GM20000 (cell line): Measurements from ENCODE around the gene COL15A1.

Experiments
- DNase-seq: peaks from one replicate; pipeline ENCODE4 v3.0.0; 2012; ENCODE audit warnings: low spot score
- TF ChIP-seq, protein P1 (sequence below): IDR thresholded peaks from 2 replicates; pipeline ENCODE4 v1.5.1; 2012; ENCODE audit warnings: mild to moderate bottlenecking, control low read depth; ENCODE audit errors: extremely low read depth, missing control alignments

COL15A1 gene

DNA sequence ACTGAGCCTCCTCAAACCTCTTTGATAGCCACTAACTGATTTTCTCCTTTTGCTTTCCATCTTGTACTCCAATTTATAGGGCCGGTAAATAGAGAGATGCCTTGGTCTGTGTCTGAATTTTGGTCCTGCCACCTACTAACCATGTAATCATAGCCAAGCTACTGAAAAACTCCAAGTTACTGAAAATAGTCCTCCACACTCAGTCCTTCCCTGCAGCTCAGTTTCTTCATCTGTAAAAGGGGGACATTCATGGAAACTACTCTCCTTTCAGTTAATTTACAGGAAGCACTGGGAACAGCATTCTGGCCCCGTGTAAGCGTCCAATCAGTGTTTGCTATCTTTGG is 131.2 kb downstream of the COL15A1 start:
- no peak for DNase-seq
- TF ChIP-seq, protein P1, sequence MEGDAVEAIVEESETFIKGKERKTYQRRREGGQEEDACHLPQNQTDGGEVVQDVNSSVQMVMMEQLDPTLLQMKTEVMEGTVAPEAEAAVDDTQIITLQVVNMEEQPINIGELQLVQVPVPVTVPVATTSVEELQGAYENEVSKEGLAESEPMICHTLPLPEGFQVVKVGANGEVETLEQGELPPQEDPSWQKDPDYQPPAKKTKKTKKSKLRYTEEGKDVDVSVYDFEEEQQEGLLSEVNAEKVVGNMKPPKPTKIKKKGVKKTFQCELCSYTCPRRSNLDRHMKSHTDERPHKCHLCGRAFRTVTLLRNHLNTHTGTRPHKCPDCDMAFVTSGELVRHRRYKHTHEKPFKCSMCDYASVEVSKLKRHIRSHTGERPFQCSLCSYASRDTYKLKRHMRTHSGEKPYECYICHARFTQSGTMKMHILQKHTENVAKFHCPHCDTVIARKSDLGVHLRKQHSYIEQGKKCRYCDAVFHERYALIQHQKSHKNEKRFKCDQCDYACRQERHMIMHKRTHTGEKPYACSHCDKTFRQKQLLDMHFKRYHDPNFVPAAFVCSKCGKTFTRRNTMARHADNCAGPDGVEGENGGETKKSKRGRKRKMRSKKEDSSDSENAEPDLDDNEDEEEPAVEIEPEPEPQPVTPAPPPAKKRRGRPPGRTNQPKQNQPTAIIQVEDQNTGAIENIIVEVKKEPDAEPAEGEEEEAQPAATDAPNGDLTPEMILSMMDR: no peak

DNA sequence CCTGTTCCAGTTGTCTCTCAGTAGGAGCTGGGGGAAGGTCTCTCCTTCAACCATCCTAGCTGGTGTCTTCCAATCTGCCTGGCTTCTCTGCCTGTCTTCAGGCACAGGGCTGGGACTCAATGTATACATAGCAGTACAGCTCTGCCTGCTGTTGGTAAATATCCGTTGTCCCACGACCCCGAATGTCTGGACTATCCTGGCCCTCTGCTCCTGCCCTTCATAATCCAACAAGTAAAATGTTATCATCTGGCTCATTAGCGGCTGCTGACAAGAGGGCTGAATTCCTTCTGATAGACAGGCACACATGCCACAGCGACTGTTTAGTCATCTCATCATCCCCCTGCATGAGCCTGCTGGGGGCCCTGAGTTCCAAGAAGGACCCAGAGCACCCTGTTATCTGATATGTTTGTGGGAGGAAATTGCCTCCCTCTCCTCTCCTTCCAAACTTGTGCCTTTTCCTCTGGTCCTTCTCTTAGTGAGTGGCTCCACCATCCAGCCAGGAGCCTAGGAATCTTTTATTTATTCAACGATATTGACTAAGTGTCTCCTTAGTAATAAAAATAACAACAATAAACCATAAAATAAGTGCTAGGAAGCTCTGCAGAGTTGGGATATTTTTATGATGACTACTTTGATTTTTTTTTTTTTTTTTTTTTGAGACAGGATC is 131.7 kb downstream of the COL15A1 start:
- TF ChIP-seq, protein P1: no peak
- no peak for DNase-seq

DNA sequence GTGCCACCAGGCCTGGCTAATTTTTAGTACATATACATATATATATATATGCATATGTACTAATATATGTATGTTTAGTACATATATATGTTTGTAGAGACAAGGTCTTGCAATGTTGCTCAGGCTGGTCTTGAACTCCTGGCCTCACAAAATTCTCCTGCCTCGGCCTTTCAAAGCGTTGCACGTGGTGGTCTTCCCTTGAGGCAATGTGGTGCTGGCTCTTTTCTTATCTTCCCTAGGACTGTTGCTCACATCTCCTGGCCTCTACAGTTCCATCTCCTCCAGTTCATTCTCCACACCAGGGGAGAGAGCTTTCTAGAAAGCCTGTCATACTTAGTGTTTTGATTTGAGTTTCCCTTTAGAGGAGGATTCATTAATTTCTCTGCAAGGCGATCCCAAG is 132.3 kb downstream of the COL15A1 start:
- TF ChIP-seq, protein P1: no peak
- DNase-seq: no peak

DNA sequence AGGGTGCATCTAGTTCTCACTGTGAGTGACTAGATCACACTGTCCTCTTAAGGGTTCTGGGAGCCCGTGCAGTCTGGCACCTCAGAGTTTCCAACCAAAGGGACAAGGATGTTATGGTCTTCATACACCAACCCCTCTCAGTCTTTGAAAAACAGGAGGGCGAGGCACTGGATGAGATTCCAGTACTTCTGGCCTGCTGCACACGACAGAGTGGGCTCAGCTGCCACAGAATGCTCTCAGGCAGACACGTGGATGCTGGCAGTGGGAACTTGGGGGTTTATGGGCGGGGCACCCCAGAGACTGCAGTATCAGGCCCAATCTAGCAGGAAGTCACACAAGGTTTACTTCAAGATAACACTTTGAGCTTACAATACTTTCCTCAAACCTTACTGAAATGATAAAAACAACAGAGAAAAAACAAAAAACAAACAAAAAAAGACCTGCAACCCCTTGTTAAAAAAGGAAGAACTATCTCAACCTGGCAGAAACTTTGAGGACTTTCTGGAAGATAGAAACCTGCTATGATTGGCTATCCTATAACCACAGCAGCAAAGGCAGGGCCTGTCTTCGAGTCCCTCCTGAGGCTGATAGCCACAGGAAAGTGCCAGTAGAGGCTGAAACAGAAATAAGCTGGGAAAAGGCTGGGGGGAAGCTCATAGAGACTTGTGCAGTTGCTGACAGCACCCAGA is 132.9 kb downstream of the COL15A1 start:
- DNase-seq: no peak
- TF ChIP-seq, protein P1: no peak

DNA sequence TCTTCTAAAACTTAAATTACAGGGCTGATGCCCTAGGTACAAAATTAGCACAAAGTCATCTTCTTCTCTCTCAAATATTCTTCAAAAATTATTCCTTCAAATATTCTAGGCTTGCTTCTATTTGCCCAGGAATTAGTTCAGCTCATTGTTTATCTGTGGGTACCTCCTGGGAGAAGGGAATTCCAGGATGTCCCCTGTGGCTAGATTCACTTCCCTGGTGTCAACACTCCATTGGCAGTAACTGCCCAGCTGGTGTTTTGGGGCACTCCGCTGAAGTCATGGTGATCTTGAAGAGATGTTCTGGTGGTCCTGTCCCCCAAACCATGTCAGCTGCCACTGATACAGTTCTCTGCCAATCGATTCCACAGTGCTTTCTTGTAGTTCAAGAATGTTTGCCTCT is 135.0 kb downstream of the COL15A1 start:
- no peak for DNase-seq
- TF ChIP-seq, protein P1: no peak

DNA sequence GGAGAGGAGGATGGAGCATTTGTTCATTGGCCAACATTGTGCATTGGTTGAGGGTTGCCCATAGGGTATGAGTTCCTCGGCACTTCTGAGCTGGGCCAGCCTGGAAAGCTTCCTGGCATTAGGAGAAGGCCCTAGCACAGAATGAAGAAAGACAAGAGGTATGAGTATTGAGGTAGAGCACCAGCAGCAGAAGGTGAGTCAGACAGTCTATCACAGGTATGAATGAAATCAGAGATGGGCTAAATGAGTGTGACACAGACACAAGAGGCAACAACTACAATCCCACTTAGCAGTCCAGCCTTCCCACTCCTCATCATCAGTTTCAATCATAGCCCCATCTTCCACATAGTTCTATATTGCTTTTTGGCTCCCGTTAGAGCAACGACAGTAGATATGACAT is 135.8 kb downstream of the COL15A1 start:
- DNase-seq: no peak
- TF ChIP-seq, protein P1: no peak

DNA sequence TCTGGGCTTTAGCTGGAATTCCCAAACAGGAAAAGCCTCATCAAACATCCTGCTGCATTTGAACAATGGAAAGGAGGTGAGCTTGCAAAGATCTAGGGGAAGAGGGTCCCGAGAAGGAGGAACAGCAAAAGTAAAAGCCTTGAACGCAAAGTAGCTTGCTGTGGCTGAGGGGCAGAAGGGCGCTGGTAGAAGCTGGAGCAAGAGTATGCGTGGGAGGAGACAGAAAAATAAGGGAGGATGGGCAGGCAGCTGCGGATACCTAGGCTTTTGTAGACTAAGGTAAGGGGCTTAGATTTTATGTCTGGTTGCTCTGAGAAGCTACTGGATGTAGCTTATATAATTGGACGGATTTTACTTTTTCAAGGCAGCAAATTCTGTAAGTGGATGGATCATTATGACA is 139.3 kb downstream of the COL15A1 start:
- TF ChIP-seq, protein P1: no peak
- no peak for DNase-seq
